Epithelial cell of esophagus (primary cell): ENCODE results near the gene TNNI2.

Source experiments
- DNase-seq: peaks from one replicate; pipeline ENCODE4 v3.0.0; 2010; ENCODE audit warnings: low read depth
- H3K4me3 ChIP-seq: 2 replicates; pipeline ENCODE4 v1.5.1; 2011; ENCODE audit warnings: mild to moderate bottlenecking, low read length, control low read depth
- TF ChIP-seq, protein P1 (sequence below): IDR thresholded peaks from 2 replicates; pipeline ENCODE4 v1.5.1; 2011; ENCODE audit warnings: low read depth, mild to moderate bottlenecking, low read length, control low read depth, inconsistent platforms; ENCODE audit not compliant: insufficient read depth; ENCODE audit errors: missing control alignments

TNNI2 gene

GRCh38 chr11:1844221-1845094 lies 5.7 kb downstream of the TNNI2 start:
- DNase-seq: peak; percentile 20
- TF ChIP-seq, protein P1, sequence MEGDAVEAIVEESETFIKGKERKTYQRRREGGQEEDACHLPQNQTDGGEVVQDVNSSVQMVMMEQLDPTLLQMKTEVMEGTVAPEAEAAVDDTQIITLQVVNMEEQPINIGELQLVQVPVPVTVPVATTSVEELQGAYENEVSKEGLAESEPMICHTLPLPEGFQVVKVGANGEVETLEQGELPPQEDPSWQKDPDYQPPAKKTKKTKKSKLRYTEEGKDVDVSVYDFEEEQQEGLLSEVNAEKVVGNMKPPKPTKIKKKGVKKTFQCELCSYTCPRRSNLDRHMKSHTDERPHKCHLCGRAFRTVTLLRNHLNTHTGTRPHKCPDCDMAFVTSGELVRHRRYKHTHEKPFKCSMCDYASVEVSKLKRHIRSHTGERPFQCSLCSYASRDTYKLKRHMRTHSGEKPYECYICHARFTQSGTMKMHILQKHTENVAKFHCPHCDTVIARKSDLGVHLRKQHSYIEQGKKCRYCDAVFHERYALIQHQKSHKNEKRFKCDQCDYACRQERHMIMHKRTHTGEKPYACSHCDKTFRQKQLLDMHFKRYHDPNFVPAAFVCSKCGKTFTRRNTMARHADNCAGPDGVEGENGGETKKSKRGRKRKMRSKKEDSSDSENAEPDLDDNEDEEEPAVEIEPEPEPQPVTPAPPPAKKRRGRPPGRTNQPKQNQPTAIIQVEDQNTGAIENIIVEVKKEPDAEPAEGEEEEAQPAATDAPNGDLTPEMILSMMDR: no peak
- H3K4me3 ChIP-seq: no peak overlapping the region

DNA sequence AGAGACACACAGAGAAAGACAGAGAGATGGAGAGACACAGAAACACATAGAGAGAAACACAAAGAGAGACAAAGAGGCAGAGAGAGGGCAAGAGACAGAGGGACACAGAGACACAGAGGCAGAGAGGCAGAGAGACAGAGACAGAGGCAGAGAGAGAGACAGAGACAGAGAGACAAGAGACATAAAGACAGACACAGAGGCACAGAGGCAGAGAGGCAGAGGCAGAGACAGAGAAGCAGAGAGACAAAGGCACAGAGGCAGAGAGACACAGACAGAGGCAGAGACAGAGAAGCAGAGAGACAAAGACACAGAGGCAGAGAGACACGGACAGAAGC lies 6.3 kb downstream of the TNNI2 start:
- DNase-seq: no peak
- no peak overlapping the region for H3K4me3 ChIP-seq
- TF ChIP-seq, protein P1: no peak

DNA sequence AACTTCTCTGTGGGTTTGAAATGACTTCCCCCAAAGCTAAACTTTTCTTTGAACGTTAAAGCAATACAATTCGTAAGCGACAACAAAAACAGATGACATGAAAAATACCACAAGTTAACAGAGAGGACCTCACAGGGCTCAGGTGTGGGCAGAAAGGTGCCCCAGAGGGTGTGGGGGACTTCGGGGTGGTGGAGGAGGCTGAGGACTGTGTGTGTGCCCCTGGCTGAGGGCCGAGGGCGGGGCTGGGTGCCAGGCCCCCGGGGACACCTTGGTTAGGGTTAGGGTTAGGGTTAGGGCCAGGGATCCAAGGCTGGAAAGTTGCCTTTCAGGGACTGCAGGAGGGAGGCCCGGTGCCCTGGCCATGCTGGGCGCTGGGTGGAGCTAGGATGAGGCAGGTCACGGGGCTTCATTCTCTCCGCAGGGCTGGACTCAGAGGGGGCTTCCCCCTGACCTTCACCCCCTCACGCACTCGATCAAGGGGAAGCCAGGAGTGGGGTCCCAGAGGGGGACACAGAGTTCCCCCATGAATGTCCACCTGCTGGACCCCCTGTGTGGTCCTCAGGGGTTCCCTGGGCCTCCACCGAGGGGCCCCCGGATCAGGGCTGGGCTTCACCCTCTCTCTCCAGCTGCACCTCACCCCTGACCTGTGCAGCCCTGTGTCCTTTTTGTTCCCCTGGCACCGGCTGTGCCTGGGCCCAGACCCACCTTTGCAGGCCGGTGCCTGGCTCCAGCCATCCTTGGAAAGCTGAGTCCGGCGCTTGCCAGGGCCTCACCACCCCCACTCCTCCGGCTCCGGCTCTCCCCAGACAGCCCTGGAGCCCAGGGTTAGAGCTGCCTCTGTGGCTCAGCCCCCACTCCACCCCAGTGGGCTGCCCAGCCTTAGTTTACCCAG lies 7.0 kb downstream of the TNNI2 start:
- no peak overlapping the region for H3K4me3 ChIP-seq
- TF ChIP-seq, protein P1: no peak
- DNase-seq: no peak

- TF ChIP-seq, protein P1: no peak
- no peak for DNase-seq
- H3K4me3 ChIP-seq: no peak overlapping the region
Observed at GRCh38 chr11:1846453-1846932, 7.7 kb downstream of the TNNI2 start.

DNA sequence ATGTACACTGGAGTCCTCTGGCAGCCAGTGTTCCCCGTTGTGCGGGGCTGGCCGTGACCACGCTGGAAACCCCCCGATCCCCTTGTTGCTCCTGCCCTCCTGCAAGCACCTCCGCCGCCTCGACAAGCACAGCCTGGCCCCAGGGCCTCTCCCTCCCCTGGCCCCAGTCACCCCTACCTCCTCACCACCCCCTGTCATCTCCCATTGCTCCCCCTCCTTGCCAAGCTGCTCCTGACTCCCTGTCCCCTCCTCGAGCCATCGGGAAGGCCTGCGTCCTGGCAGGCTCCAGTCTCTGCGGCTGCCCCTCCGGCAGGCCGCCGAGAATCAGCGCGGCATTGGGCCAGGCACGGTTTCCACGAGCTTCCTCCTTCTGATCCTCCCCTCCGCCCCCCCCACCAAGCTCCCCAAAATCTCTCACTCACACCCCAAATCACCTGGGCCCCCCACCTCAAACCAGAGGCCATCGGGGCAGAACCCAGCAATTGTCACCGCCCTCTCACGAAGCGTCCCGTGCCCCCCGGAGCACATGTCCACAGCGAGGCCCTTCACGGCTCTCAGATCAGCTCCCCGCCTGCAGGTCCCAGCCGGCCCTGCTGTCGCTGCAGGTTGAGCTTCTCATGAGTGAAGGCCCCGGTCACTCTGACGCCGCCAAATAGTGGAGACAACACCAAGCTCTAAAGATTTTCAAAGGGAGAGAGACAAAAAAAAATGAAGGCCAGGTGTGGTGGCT lies 8.4 kb downstream of the TNNI2 start:
- no peak overlapping the region for H3K4me3 ChIP-seq
- TF ChIP-seq, protein P1: no peak
- no peak for DNase-seq

DNA sequence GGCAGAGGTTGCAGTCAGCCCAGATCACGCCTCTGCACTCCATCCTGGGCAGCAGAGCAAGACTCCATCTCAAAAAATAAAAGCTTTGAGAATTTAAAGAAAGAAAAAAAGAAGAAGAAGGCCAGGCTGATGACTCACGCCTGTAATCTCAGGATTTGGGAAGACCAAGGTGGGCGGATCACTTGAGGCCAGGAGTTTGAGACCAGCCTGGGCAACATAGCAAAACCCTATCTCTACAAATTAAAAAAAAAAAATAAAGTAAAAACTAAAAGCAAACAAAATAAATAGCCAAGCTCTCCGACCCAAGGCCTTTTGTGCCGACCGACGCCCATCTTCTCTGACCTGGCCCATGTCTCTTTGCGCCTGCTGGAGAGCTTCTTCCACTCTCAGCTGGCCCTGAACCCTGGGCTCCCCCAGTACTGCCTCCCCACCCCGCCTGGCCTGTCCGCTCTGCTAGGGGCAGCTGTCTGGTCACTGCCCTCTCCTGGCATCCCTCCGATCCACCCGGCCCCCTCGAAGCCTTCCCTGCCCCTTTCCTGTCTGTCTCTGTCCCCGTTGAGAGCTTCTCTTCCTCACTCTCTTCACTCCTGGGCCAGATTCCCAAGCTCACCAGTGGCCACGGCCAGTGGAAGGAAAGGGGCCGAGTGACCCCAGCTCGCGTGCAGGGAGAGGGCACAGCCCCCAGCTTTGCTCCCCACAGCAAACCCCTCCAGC lies 9.3 kb downstream of the TNNI2 start:
- no peak for DNase-seq
- TF ChIP-seq, protein P1: no peak
- H3K4me3 ChIP-seq: no peak overlapping the region
